Dendritic cell treated with granulocyte-macrophage colony-stimulating factor and Interleukin-4, amounts not matched to agents 40 ng/mL and 50 ng/mL, for 4 days (primary cell): Measurements from ENCODE around the gene WNT7A.

Experiments
- H3K27ac Mint-ChIP-seq: one replicate; pipeline ENCODE4 v1.8.0; 2022; ENCODE audit warnings: mild to moderate bottlenecking, mixed read lengths
- H3K27me3 Mint-ChIP-seq: one replicate; pipeline ENCODE4 v1.8.0; 2022; ENCODE audit warnings: mild to moderate bottlenecking, mixed read lengths
- H3K36me3 Mint-ChIP-seq: one replicate; pipeline ENCODE4 v1.8.0; 2022; ENCODE audit warnings: low read depth, mixed read lengths
- H3K4me1 Mint-ChIP-seq: one replicate; pipeline ENCODE4 v1.8.0; 2022; ENCODE audit warnings: low read depth, mixed read lengths
- H3K4me3 Mint-ChIP-seq: one replicate; pipeline ENCODE4 v1.8.0; 2022; ENCODE audit warnings: mild to moderate bottlenecking, moderate library complexity, mixed read lengths
- H3K9me3 Mint-ChIP-seq: one replicate; pipeline ENCODE4 v1.8.0; 2022; ENCODE audit warnings: mixed read lengths
- intact Hi-C: fragments of 100-400 bp; cut with micrococcal nuclease; formaldehyde crosslinking; loops from one replicate; pipeline ENCODE4 v1.15.0; 2022

WNT7A gene

GRCh38 chr3:13879102-13879945 lies 547 bp downstream of the WNT7A start:
- Mint-ChIP-seq H3K4me3 (no peak overlapping the region), H3K36me3 (no peaks in the 10 kb centered on the region), H3K27ac (no peak overlapping the region), H3K27me3 (peaks cover 84% of the 10 kb centered on the region), H3K4me1 (peaks cover 6% of the 10 kb centered on the region), H3K9me3 (no peaks in the 10 kb centered on the region)
- intact Hi-C loops, result no loop called here

GRCh38 chr3:13878281-13879101 lies 1.4 kb downstream of the WNT7A start:
- Mint-ChIP-seq H3K4me3 (no peak overlapping the region), H3K4me1 (peaks cover 6% of the 10 kb centered on the region), H3K27ac (no peak overlapping the region), H3K9me3 (no peaks in the 10 kb centered on the region), H3K27me3 (peaks cover 80% of the 10 kb centered on the region), H3K36me3 (no peaks in the 10 kb centered on the region)
- intact Hi-C loops, result no loop called here

GRCh38 chr3:13877911-13878280 lies 2.0 kb downstream of the WNT7A start:
- H3K36me3 Mint-ChIP-seq, result no peaks in the 10 kb centered on the region
- H3K9me3 Mint-ChIP-seq, result no peaks in the 10 kb centered on the region
- H3K4me1 Mint-ChIP-seq, result peaks cover 6% of the 10 kb centered on the region
- H3K4me3 Mint-ChIP-seq, result no peak overlapping the region
- intact Hi-C loops, result no loop called here
- no peak overlapping the region for H3K27ac Mint-ChIP-seq
- peaks cover 79% of the 10 kb centered on the region for H3K27me3 Mint-ChIP-seq

GRCh38 chr3:13876451-13877100 lies 3.3 kb downstream of the WNT7A start:
- intact Hi-C loops, result no loop called here
- Mint-ChIP-seq H3K9me3 (no peaks in the 10 kb centered on the region), H3K36me3 (no peaks in the 10 kb centered on the region), H3K4me3 (no peak overlapping the region), H3K4me1 (peaks cover 6% of the 10 kb centered on the region), H3K27ac (no peak overlapping the region), H3K27me3 (peaks cover 70% of the 10 kb centered on the region)

GRCh38 chr3:13874891-13875290 lies 5.0 kb downstream of the WNT7A start:
- H3K27ac Mint-ChIP-seq, result no peak overlapping the region
- H3K36me3 Mint-ChIP-seq, result no peaks in the 10 kb centered on the region
- intact Hi-C loops, result no loop called here
- peaks cover 6% of the 10 kb centered on the region for H3K4me1 Mint-ChIP-seq
- H3K9me3 Mint-ChIP-seq, result no peaks in the 10 kb centered on the region
- H3K4me3 Mint-ChIP-seq, result no peak overlapping the region
- peaks cover 55% of the 10 kb centered on the region for H3K27me3 Mint-ChIP-seq

- Mint-ChIP-seq H3K27ac (no peak overlapping the region), H3K36me3 (no peaks in the 10 kb centered on the region), H3K4me3 (no peak overlapping the region), H3K9me3 (no peaks in the 10 kb centered on the region), H3K4me1 (peaks cover 6% of the 10 kb centered on the region), H3K27me3 (peaks cover 47% of the 10 kb centered on the region)
- intact Hi-C loops, result no loop called here
Observed at GRCh38 chr3:13873818-13874217, 6.1 kb downstream of the WNT7A start.

GRCh38 chr3:13872451-13872850 lies 7.4 kb downstream of the WNT7A start:
- Mint-ChIP-seq H3K36me3 (no peaks in the 10 kb centered on the region), H3K4me3 (no peak overlapping the region), H3K4me1 (no peaks in the 10 kb centered on the region), H3K9me3 (no peaks in the 10 kb centered on the region), H3K27ac (no peak overlapping the region), H3K27me3 (peaks cover 38% of the 10 kb centered on the region)
- intact Hi-C loops, result no loop called here

GRCh38 chr3:13871791-13872190 lies 8.1 kb downstream of the WNT7A start:
- H3K27me3 Mint-ChIP-seq, result peaks cover 31% of the 10 kb centered on the region
- no peaks in the 10 kb centered on the region for H3K9me3 Mint-ChIP-seq
- H3K4me1 Mint-ChIP-seq, result no peaks in the 10 kb centered on the region
- no peak overlapping the region for H3K4me3 Mint-ChIP-seq
- no peaks in the 10 kb centered on the region for H3K36me3 Mint-ChIP-seq
- intact Hi-C loops, result no loop called here
- H3K27ac Mint-ChIP-seq, result no peak overlapping the region

- H3K4me3 Mint-ChIP-seq, result no peak overlapping the region
- H3K27ac Mint-ChIP-seq, result no peak overlapping the region
- H3K4me1 Mint-ChIP-seq, result no peaks in the 10 kb centered on the region
- H3K36me3 Mint-ChIP-seq, result no peaks in the 10 kb centered on the region
- intact Hi-C loops, result no loop called here
- peaks cover 27% of the 10 kb centered on the region for H3K27me3 Mint-ChIP-seq
- H3K9me3 Mint-ChIP-seq, result no peaks in the 10 kb centered on the region
Observed at GRCh38 chr3:13870902-13871301, 9.0 kb downstream of the WNT7A start.

GRCh38 chr3:13869761-13870343 lies 10.0 kb downstream of the WNT7A start:
- Mint-ChIP-seq H3K4me1 (no peaks in the 10 kb centered on the region), H3K27me3 (peaks cover 19% of the 10 kb centered on the region), H3K27ac (no peak overlapping the region), H3K9me3 (no peaks in the 10 kb centered on the region), H3K4me3 (no peak overlapping the region), H3K36me3 (no peaks in the 10 kb centered on the region)
- intact Hi-C loops, result no loop called here

GRCh38 chr3:13868844-13869724 lies 10.8 kb downstream of the WNT7A start:
- no peak overlapping the region for H3K27ac Mint-ChIP-seq

GRCh38 chr3:13867732-13868131 lies 12.1 kb downstream of the WNT7A start:
- H3K9me3 Mint-ChIP-seq, result no peaks in the 10 kb centered on the region
- H3K4me1 Mint-ChIP-seq, result no peaks in the 10 kb centered on the region
- H3K27ac Mint-ChIP-seq, result no peak overlapping the region
- no peak overlapping the region for H3K4me3 Mint-ChIP-seq
- intact Hi-C loops, result no loop called here
- peaks cover 15% of the 10 kb centered on the region for H3K27me3 Mint-ChIP-seq
- H3K36me3 Mint-ChIP-seq, result no peaks in the 10 kb centered on the region

More at GRCh38 chr3:13868844-13869724, 10.8 kb downstream of the WNT7A start:
- Mint-ChIP-seq H3K9me3 (no peaks in the 10 kb centered on the region), H3K36me3 (no peaks in the 10 kb centered on the region), H3K27me3 (peaks cover 20% of the 10 kb centered on the region), H3K4me3 (no peak overlapping the region), H3K4me1 (no peaks in the 10 kb centered on the region)
- intact Hi-C loops, result no loop called here
